Testis (tissue), 2 donors: ENCODE data around the gene ARHGAP26.

Experiments
- POLR2A ChIP-seq: fragments of 450-650 bp; IDR thresholded peaks from one replicate; pipeline ENCODE4 v1.6.1; 2017; ENCODE audit warnings: antibody characterized with exemption, mild to moderate bottlenecking, moderate library complexity
- TF ChIP-seq, protein P1 (sequence below), 3 experiments: fragments of 450-650 bp in 2 of 3; fragments of 200-600 bp in 1 of 3; sonication (generic) in 1 of 3; IDR thresholded peaks; one replicate each; pipeline ENCODE4 v1.5.1; 2016 to 2019; ENCODE audit warnings: antibody characterized with exemption in 3 of 3, mild to moderate bottlenecking in 2 of 3, moderate library complexity in 1 of 3

DNA sequence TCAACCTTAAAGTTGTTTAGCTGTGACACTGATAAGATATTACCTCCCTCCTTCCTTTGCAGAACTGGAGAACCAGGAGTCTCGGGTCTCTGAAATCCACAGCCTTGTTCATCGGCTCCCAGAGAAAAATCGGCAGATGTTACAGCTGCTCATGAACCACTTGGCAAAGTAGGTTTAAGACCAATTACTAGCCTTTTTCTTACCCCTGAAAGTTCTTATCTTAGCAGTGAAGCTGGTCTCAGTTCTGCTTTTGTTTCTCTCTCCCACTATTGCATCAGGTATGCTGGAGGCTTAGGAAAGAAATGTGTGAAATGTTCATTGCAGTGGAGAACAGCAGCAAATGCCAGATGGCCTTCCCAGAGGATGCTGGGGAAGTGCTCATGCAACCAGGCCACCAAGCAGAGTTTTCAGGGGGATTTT is 287.4 kb downstream of the ARHGAP26 start:
- TF ChIP-seq, protein P1, sequence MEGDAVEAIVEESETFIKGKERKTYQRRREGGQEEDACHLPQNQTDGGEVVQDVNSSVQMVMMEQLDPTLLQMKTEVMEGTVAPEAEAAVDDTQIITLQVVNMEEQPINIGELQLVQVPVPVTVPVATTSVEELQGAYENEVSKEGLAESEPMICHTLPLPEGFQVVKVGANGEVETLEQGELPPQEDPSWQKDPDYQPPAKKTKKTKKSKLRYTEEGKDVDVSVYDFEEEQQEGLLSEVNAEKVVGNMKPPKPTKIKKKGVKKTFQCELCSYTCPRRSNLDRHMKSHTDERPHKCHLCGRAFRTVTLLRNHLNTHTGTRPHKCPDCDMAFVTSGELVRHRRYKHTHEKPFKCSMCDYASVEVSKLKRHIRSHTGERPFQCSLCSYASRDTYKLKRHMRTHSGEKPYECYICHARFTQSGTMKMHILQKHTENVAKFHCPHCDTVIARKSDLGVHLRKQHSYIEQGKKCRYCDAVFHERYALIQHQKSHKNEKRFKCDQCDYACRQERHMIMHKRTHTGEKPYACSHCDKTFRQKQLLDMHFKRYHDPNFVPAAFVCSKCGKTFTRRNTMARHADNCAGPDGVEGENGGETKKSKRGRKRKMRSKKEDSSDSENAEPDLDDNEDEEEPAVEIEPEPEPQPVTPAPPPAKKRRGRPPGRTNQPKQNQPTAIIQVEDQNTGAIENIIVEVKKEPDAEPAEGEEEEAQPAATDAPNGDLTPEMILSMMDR (IDR thresholded peaks at IDR 0.05), result no peak
- no peak for TF ChIP-seq POLR2A
